C4-2B (cell line): ENCODE results near the gene KLHL28.

Source experiments
- ZFX ChIP-seq: fragments of 450-650 bp; IDR thresholded peaks from 2 replicates; pipeline ENCODE4 v1.6.1; 2017
- TF ChIP-seq, protein P1 (sequence below): fragments of 450-650 bp; conservative IDR thresholded peaks from 2 replicates; pipeline ENCODE4 v1.5.1; 2017; ENCODE audit warnings: mild to moderate bottlenecking

DNA sequence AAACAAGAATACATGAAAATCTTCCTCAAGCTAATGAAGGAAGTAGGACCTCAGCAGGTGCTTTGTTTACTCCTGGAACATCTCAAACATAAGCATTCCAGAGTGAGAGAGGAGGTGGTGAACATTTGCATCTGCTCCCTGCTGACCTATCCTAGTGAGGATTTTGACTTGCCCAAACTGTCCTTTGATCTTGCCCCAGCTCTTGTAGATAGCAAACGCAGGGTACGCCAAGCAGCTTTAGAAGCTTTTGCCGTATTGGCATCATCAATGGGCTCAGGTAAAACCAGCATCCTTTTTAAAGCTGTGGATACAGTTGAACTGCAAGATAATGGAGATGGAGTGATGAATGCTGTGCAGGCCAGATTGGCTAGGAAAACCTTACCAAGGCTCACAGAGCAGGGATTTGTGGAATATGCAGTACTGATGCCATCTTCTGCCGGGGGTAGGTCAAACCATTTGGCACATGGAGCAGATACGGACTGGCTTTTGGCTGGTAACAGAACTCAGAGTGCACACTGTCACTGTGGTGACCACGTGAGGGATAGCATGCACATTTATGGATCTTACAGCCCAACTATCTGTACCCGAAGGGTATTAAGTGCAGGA, 2.1 kb upstream of the KLHL28 start:
- TF ChIP-seq, protein P1, sequence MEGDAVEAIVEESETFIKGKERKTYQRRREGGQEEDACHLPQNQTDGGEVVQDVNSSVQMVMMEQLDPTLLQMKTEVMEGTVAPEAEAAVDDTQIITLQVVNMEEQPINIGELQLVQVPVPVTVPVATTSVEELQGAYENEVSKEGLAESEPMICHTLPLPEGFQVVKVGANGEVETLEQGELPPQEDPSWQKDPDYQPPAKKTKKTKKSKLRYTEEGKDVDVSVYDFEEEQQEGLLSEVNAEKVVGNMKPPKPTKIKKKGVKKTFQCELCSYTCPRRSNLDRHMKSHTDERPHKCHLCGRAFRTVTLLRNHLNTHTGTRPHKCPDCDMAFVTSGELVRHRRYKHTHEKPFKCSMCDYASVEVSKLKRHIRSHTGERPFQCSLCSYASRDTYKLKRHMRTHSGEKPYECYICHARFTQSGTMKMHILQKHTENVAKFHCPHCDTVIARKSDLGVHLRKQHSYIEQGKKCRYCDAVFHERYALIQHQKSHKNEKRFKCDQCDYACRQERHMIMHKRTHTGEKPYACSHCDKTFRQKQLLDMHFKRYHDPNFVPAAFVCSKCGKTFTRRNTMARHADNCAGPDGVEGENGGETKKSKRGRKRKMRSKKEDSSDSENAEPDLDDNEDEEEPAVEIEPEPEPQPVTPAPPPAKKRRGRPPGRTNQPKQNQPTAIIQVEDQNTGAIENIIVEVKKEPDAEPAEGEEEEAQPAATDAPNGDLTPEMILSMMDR, result no peak
- no peak for TF ChIP-seq ZFX
